ENCODE measurements around the gene DENND1A. TPM values are rescaled to one million over a fixed set of nuclear protein-coding genes. Genes with fewer than 3 reads are reported as not detected.

The DENND1A gene
- total and polyA plus RNA-seq, 2 experiments from 2014 or later = 13.1 to 28.7 TPM

DNA sequence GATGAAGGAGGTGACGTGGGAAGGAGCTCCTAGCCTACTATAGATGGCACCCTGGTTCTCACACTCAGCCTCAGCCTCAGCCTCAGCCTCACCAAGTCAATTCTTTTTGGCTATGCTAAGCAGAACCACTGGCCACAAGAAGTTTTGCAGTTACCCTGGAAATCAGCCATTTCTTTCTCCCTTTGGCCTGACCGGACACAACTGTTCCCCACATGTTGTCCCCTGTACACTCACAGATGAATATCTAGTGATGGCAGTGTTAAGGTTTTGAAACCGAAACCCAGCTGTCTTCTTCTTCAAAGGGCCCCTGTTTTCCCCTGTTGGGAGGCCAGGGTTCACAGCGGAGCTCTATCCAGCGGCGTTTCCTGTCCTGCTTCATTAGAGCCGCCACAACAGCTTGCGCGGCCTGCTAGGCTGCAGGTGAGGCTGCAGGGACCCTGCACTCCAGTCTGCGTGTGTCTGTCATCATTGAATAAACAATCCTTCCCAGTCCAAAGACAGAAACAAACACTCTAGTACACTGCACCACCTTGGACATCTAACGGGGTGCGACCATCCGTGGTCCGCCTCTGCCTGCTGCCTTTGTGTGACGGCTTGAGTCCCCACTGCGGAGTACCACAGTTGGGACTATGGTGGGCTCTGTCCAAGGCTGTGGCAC lies 250.5 kb downstream of the DENND1A start (continued):
- no peak for TF ChIP-seq ETS1 (IDR thresholded peaks at IDR 0.05)
- no peak for TF ChIP-seq EZH2phosphoT487 (IDR thresholded peaks at IDR 0.05; ENCODE audit: unreplicated experiment)
- TF ChIP-seq ZNF114 (CRISPR knock-in tag; IDR thresholded peaks at IDR 0.05) = no peak
- TF ChIP-seq, protein P1, sequence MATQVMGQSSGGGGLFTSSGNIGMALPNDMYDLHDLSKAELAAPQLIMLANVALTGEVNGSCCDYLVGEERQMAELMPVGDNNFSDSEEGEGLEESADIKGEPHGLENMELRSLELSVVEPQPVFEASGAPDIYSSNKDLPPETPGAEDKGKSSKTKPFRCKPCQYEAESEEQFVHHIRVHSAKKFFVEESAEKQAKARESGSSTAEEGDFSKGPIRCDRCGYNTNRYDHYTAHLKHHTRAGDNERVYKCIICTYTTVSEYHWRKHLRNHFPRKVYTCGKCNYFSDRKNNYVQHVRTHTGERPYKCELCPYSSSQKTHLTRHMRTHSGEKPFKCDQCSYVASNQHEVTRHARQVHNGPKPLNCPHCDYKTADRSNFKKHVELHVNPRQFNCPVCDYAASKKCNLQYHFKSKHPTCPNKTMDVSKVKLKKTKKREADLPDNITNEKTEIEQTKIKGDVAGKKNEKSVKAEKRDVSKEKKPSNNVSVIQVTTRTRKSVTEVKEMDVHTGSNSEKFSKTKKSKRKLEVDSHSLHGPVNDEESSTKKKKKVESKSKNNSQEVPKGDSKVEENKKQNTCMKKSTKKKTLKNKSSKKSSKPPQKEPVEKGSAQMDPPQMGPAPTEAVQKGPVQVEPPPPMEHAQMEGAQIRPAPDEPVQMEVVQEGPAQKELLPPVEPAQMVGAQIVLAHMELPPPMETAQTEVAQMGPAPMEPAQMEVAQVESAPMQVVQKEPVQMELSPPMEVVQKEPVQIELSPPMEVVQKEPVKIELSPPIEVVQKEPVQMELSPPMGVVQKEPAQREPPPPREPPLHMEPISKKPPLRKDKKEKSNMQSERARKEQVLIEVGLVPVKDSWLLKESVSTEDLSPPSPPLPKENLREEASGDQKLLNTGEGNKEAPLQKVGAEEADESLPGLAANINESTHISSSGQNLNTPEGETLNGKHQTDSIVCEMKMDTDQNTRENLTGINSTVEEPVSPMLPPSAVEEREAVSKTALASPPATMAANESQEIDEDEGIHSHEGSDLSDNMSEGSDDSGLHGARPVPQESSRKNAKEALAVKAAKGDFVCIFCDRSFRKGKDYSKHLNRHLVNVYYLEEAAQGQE (IDR thresholded peaks at IDR 0.05; ENCODE audit: unreplicated experiment) = no peak
- TF ChIP-seq, protein P2, sequence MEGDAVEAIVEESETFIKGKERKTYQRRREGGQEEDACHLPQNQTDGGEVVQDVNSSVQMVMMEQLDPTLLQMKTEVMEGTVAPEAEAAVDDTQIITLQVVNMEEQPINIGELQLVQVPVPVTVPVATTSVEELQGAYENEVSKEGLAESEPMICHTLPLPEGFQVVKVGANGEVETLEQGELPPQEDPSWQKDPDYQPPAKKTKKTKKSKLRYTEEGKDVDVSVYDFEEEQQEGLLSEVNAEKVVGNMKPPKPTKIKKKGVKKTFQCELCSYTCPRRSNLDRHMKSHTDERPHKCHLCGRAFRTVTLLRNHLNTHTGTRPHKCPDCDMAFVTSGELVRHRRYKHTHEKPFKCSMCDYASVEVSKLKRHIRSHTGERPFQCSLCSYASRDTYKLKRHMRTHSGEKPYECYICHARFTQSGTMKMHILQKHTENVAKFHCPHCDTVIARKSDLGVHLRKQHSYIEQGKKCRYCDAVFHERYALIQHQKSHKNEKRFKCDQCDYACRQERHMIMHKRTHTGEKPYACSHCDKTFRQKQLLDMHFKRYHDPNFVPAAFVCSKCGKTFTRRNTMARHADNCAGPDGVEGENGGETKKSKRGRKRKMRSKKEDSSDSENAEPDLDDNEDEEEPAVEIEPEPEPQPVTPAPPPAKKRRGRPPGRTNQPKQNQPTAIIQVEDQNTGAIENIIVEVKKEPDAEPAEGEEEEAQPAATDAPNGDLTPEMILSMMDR (conservative IDR thresholded peaks at IDR 0.05; ENCODE audit: low read depth in 2 of 2) = no peak
- TF ChIP-seq EZH2 (IDR thresholded peaks at IDR 0.05; ENCODE audit: low read depth, unreplicated experiment) = no peak
- TF ChIP-seq STAT1 (IDR thresholded peaks at IDR 0.05; ENCODE audit: unreplicated experiment) = no peak
- TF ChIP-seq NANOG (IDR thresholded peaks at IDR 0.05; ENCODE audit: borderline replicate concordance) = no peak
- no peak for TF ChIP-seq CREB1 (CRISPR knock-in tag; IDR thresholded peaks at IDR 0.05; ENCODE audit: low read depth)
- no peak for TF ChIP-seq POLR2AphosphoS5 (IDR thresholded peaks at IDR 0.05; ENCODE audit: low read depth)

- Histone ChIP-seq H3K27ac (ENCODE audit: low read depth) (no peak overlapping the region), H3K4me2 (no peak overlapping the region), H3K36me3 (ENCODE audit: insufficient read depth) (no peaks in the 10 kb centered on the region), H3K4me1 (ENCODE audit: insufficient read depth) (no peaks in the 10 kb centered on the region), H3K4me3 (no peak overlapping the region), H2AFZ (no peak overlapping the region), H4K20me1 (replicated peaks; ENCODE audit: insufficient read depth) (no peaks in the 10 kb centered on the region; the same call in 1 of the 2 replicates), H3K79me2 (replicated peaks; ENCODE audit: insufficient read depth) (0 out of 2 replicates have a peak, but pooled peaks cover 3% of the 10 kb centered on the region), H3F3A (replicated peaks; ENCODE audit: low read depth) (no peaks in the 10 kb centered on the region), H3K27me3 (ENCODE audit: insufficient read depth) (no peaks in the 10 kb centered on the region), H3K9me2 (ENCODE audit: insufficient read depth) (no peaks in the 10 kb centered on the region)
- no peak overlapping the region for H3K27ac Mint-ChIP-seq
- H3K9me3 Mint-ChIP-seq = peaks cover 12% of the 10 kb centered on the region
- ATAC-seq (no peak), DNase-seq (ENCODE audit: low spot score) (no peak)
- no peaks in the 10 kb centered on the region for H3K4me1 Mint-ChIP-seq
- TF ChIP-seq ETS1 (IDR thresholded peaks at IDR 0.05) (no peak), NANOG (IDR thresholded peaks at IDR 0.05; ENCODE audit: borderline replicate concordance) (no peak), CREB1 (CRISPR knock-in tag; IDR thresholded peaks at IDR 0.05; ENCODE audit: low read depth) (no peak)
- TF ChIP-seq, protein P1 (IDR thresholded peaks at IDR 0.05; ENCODE audit: unreplicated experiment) = no peak
- no peak overlapping the region for H3K4me3 Mint-ChIP-seq
- H3K27me3 Mint-ChIP-seq (ENCODE audit: insufficient read depth, low read depth, poor library complexity) = peaks cover 1% of the 10 kb centered on the region
- H3K36me3 Mint-ChIP-seq (ENCODE audit: low read depth) = peaks cover 30% of the 10 kb centered on the region
Measured at GRCh38 chr9:123678878-123679329, 251.0 kb downstream of the DENND1A start.
